SK-N-SH (cell line): ENCODE results near the gene MRPS9. TPM values are rescaled to one million over a fixed set of nuclear protein-coding genes. Genes with fewer than 3 reads are reported as not detected.

Source experiments
- CTCF ChIA-PET: fragments of 300-600, 350-600 bp; formaldehyde crosslinking; extraction: SDS; loops from one replicate; lab custom pipeline; 2021; lab: Yijun Ruan, JAX
- POLR2A ChIA-PET: fragments of 350-600 bp; sonication (Branson Sonifier 250); formaldehyde crosslinking; extraction: SDS; loops from one replicate; lab custom pipeline; 2020; ENCODE audit warnings: antibody characterized with exemption, inconsistent platforms; lab: Yijun Ruan, JAX
- DNase-seq: peaks from one replicate; pipeline ENCODE4 v3.0.0; 2012
- H2AFZ ChIP-seq: fragments of 200-600 bp; sonication (generic); 2 replicates; pipeline ENCODE4 v1.8.1; 2016; ENCODE audit warnings: antibody characterized with exemption, mild to moderate bottlenecking, low read depth
- H3F3A ChIP-seq: fragments of 200-600 bp; sonication (generic); replicated peaks from 2 replicates; pipeline ENCODE3; 2016; ENCODE audit warnings: antibody characterized with exemption, mild to moderate bottlenecking; ENCODE audit not compliant: insufficient read depth
- H3K27ac ChIP-seq, 2 experiments: fragments of 200-500 bp in 1 of 2; fragments of 200-600 bp in 1 of 2; sonication (Bioruptor generic) in 1 of 2; sonication (generic), shearing (Covaris generic) in 1 of 2; 2 replicates each; pipeline versions ENCODE4 v1.5.1 to v1.6.1; 2014 to 2016; ENCODE audit warnings: low read depth in 2 of 2, inconsistent platforms in 1 of 2, low read length in 1 of 2, mild to moderate bottlenecking in 1 of 2, mixed read lengths in 1 of 2
- H3K27me3 ChIP-seq: fragments of 200-600 bp; sonication (generic), shearing (Covaris generic); 2 replicates; pipeline ENCODE4 v1.6.1; 2016; ENCODE audit warnings: mixed run types; ENCODE audit not compliant: insufficient read depth
- H3K36me3 ChIP-seq, 2 experiments: fragments of 200-500 bp in 1 of 2; fragments of 200-600 bp in 1 of 2; sonication (Bioruptor generic) in 1 of 2; sonication (generic) in 1 of 2; replicated peaks in 1 of 2; 2 replicates each; pipeline versions ENCODE3 to v1.5.1; 2014 to 2016; ENCODE audit warnings: low read length in 1 of 2, mild to moderate bottlenecking in 1 of 2; ENCODE audit not compliant: insufficient read depth in 2 of 2, control insufficient read depth in 1 of 2
- H3K4me1 ChIP-seq, 2 experiments: fragments of 200-500 bp in 1 of 2; fragments of 200-600 bp in 1 of 2; sonication (Bioruptor generic) in 1 of 2; sonication (generic), shearing (Covaris generic) in 1 of 2; 2 replicates each; pipeline versions ENCODE4 v1.5.1 to v1.6.1; 2014 to 2016; ENCODE audit warnings: low read depth in 1 of 2, low read length in 1 of 2, mixed run types in 1 of 2; ENCODE audit not compliant: insufficient read depth in 2 of 2, control insufficient read depth in 1 of 2
- H3K4me2 ChIP-seq: fragments of 200-600 bp; sonication (generic), shearing (Covaris generic); 2 replicates; pipeline ENCODE4 v1.6.1; 2017; ENCODE audit warnings: mixed run types
- H3K4me3 ChIP-seq, 2 experiments: fragments of 200-500 bp in 1 of 2; fragments of 200-600 bp in 1 of 2; sonication (Bioruptor generic) in 1 of 2; sonication (generic), shearing (Covaris generic) in 1 of 2; 2 replicates each; pipeline versions ENCODE4 v1.5.1 to v1.8.1; 2014 to 2016; ENCODE audit warnings: low read depth in 2 of 2, inconsistent platforms in 1 of 2, low read length in 1 of 2, mild to moderate bottlenecking in 1 of 2, mixed read lengths in 1 of 2, moderate library complexity in 1 of 2
- H3K79me2 ChIP-seq: fragments of 200-600 bp; sonication (generic); 2 replicates; pipeline ENCODE4 v1.8.1; 2017; ENCODE audit warnings: mild to moderate bottlenecking; ENCODE audit not compliant: insufficient read depth
- H3K9ac ChIP-seq: fragments of 200-600 bp; sonication (generic); 2 replicates; pipeline ENCODE4 v1.6.1; 2017; ENCODE audit warnings: mixed run types
- H3K9me2 ChIP-seq: fragments of 200-600 bp; sonication (generic); 2 replicates; pipeline ENCODE4 v1.6.1; 2017; ENCODE audit warnings: mixed run types
- H3K9me3 ChIP-seq: fragments of 200-600 bp; sonication (generic); 2 replicates; pipeline ENCODE4 v1.6.1; 2017; ENCODE audit warnings: mixed run types, mild to moderate bottlenecking, moderate library complexity
- H4K20me1 ChIP-seq: fragments of 200-600 bp; sonication (generic); 2 replicates; pipeline ENCODE4 v1.6.1; 2017; ENCODE audit warnings: mild to moderate bottlenecking, mixed run types; ENCODE audit not compliant: insufficient read depth
- ELF1 ChIP-seq: IDR thresholded peaks from 2 replicates; pipeline ENCODE4 v1.4.0; 2012
- EZH2phosphoT487 ChIP-seq: fragments of 200-600 bp; sonication (generic); IDR thresholded peaks from 2 replicates; pipeline ENCODE4 v1.6.1; 2017; ENCODE audit warnings: low read depth, mixed run types, mild to moderate bottlenecking, antibody characterized with exemption, moderate library complexity, borderline replicate concordance
- FOSL2 ChIP-seq: IDR thresholded peaks from 2 replicates; pipeline ENCODE4 v1.4.0; 2012; ENCODE audit warnings: low read depth, mild to moderate bottlenecking, moderate library complexity, borderline replicate concordance
- FOXJ3 ChIP-seq: sonication (generic); formaldehyde crosslinking; IDR thresholded peaks from 2 replicates; pipeline ENCODE4 v1.5.1; 2020; ENCODE audit warnings: mild to moderate bottlenecking, missing genetic modification reagents
- FOXM1 ChIP-seq: IDR thresholded peaks from 2 replicates; pipeline ENCODE4 v1.4.0; 2012; ENCODE audit warnings: low read depth, mild to moderate bottlenecking
- GATA2 ChIP-seq: sonication (generic); formaldehyde crosslinking; IDR thresholded peaks from 2 replicates; pipeline ENCODE4 v1.5.0; 2020; ENCODE audit warnings: mild to moderate bottlenecking, missing genetic modification reagents
- JUND ChIP-seq: IDR thresholded peaks from 2 replicates; pipeline ENCODE4 v1.4.0; 2012
- MXI1 ChIP-seq: IDR thresholded peaks from 2 replicates; pipeline ENCODE4 v1.6.1; 2012; ENCODE audit warnings: mild to moderate bottlenecking, low read depth, low read length, improper control_type of control experiment
- NFIC ChIP-seq: IDR thresholded peaks from 2 replicates; pipeline ENCODE4 v1.4.0; 2012; ENCODE audit warnings: borderline replicate concordance
- NRF1 ChIP-seq: IDR thresholded peaks from 2 replicates; pipeline ENCODE4 v1.6.1; 2012; ENCODE audit warnings: low read depth, mild to moderate bottlenecking, low read length
- RCOR1 ChIP-seq: fragments of 150-350 bp; IDR thresholded peaks from 2 replicates; pipeline ENCODE4 v1.6.1; 2017; ENCODE audit warnings: antibody characterized with exemption, low read length
- RFX5 ChIP-seq: IDR thresholded peaks from 2 replicates; pipeline ENCODE4 v1.6.1; 2012; ENCODE audit warnings: mild to moderate bottlenecking, improper control_type of control experiment, low read length
- USF2 ChIP-seq: fragments of 150-350 bp; IDR thresholded peaks from 2 replicates; pipeline ENCODE4 v1.6.1; 2017; ENCODE audit warnings: antibody characterized with exemption, low read length, low read depth, borderline replicate concordance
- WGBS: methylation state at CpG from one replicate; pipeline ENCODE4 v1.1.6; 2017; ENCODE audit warnings: low lambda C conversion rate; 5-methylcytosine and 5-hydroxymethylcytosine counted together
- polyA plus RNA-seq, 3 experiments: library from polyadenylated mRNA; depleted of rRNA; stranded (reverse); fragments of >200 nt; gene quantifications; 2 replicates each; pipeline ENCODE4 v1.2.3, GENCODE V29; 2012
- TF ChIP-seq, protein P1 (sequence below): fragments of 150-350 bp; IDR thresholded peaks from 2 replicates; pipeline ENCODE4 v1.6.1; 2016; ENCODE audit warnings: mild to moderate bottlenecking, low read depth, low read length
- TF ChIP-seq, protein P2 (sequence below): IDR thresholded peaks from 2 replicates; pipeline ENCODE4 v1.6.1; 2012; ENCODE audit warnings: mild to moderate bottlenecking, low read depth, low read length, moderate library complexity
- TF ChIP-seq, protein P3 (sequence below): fragments of 200-600 bp; sonication (generic); IDR thresholded peaks from 2 replicates; pipeline ENCODE4 v1.6.1; 2017; ENCODE audit warnings: antibody characterized with exemption, mild to moderate bottlenecking, moderate library complexity
- TF ChIP-seq, protein P4 (sequence below): IDR thresholded peaks from 2 replicates; pipeline ENCODE4 v1.4.0; 2012; ENCODE audit warnings: low read depth, borderline replicate concordance

The MRPS9 gene
- polyA plus RNA-seq, 1 of the 3 experiments (the other 2 are of a cell fraction): 31.8 TPM

DNA sequence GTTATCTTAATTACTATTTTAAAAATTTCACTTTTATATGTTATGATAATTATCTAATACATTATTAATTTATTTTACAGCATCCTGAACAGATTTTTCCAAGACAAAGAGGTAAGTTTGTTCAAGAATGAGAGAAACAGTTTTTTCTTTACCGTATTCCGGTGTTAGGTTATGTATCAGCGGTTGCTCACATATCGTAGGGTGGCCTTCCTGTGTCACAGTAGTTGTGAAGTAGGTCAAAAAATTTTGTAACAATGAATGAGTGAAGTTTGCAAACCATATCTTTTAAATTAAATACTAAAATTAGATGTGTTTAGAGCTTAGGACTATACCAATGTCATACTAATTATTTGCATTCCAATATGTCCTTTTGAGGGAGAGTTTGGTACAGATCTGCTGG is 33.5 kb downstream of the MRPS9 start:
- no peak overlapping the region for H3K4me2 ChIP-seq
- H3K4me1 ChIP-seq: no peaks in the 10 kb centered on the region
- H3K79me2 ChIP-seq: peaks cover 4% of the 10 kb centered on the region; the same call in 1 of the 2 replicates
- H3K4me3 ChIP-seq: no peak overlapping the region
- H3K9me2 ChIP-seq: no peaks in the 10 kb centered on the region
- H3K9me3 ChIP-seq: no peaks in the 10 kb centered on the region
- POLR2A ChIA-PET: no interaction called here
- 98% methylated on average over 4 of the region's 4 CpGs for WGBS
- CTCF ChIA-PET: no interaction called here
- no peaks in the 10 kb centered on the region for H4K20me1 ChIP-seq
- no peak for DNase-seq
- H3K9ac ChIP-seq: no peak overlapping the region
- TF ChIP-seq, protein P1, sequence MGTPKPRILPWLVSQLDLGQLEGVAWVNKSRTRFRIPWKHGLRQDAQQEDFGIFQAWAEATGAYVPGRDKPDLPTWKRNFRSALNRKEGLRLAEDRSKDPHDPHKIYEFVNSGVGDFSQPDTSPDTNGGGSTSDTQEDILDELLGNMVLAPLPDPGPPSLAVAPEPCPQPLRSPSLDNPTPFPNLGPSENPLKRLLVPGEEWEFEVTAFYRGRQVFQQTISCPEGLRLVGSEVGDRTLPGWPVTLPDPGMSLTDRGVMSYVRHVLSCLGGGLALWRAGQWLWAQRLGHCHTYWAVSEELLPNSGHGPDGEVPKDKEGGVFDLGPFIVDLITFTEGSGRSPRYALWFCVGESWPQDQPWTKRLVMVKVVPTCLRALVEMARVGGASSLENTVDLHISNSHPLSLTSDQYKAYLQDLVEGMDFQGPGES: no peak
- TF ChIP-seq NRF1 (no peak), MXI1 (no peak), USF2 (no peak), FOXJ3 (CRISPR knock-in tag) (no peak), RFX5 (no peak), FOXM1 (no peak), GATA2 (CRISPR knock-in tag) (no peak), JUND (no peak), EZH2phosphoT487 (no peak), ELF1 (no peak), RCOR1 (no peak), FOSL2 (no peak), NFIC (no peak)
- TF ChIP-seq, protein P2, sequence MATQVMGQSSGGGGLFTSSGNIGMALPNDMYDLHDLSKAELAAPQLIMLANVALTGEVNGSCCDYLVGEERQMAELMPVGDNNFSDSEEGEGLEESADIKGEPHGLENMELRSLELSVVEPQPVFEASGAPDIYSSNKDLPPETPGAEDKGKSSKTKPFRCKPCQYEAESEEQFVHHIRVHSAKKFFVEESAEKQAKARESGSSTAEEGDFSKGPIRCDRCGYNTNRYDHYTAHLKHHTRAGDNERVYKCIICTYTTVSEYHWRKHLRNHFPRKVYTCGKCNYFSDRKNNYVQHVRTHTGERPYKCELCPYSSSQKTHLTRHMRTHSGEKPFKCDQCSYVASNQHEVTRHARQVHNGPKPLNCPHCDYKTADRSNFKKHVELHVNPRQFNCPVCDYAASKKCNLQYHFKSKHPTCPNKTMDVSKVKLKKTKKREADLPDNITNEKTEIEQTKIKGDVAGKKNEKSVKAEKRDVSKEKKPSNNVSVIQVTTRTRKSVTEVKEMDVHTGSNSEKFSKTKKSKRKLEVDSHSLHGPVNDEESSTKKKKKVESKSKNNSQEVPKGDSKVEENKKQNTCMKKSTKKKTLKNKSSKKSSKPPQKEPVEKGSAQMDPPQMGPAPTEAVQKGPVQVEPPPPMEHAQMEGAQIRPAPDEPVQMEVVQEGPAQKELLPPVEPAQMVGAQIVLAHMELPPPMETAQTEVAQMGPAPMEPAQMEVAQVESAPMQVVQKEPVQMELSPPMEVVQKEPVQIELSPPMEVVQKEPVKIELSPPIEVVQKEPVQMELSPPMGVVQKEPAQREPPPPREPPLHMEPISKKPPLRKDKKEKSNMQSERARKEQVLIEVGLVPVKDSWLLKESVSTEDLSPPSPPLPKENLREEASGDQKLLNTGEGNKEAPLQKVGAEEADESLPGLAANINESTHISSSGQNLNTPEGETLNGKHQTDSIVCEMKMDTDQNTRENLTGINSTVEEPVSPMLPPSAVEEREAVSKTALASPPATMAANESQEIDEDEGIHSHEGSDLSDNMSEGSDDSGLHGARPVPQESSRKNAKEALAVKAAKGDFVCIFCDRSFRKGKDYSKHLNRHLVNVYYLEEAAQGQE: no peak
- TF ChIP-seq, protein P3, sequence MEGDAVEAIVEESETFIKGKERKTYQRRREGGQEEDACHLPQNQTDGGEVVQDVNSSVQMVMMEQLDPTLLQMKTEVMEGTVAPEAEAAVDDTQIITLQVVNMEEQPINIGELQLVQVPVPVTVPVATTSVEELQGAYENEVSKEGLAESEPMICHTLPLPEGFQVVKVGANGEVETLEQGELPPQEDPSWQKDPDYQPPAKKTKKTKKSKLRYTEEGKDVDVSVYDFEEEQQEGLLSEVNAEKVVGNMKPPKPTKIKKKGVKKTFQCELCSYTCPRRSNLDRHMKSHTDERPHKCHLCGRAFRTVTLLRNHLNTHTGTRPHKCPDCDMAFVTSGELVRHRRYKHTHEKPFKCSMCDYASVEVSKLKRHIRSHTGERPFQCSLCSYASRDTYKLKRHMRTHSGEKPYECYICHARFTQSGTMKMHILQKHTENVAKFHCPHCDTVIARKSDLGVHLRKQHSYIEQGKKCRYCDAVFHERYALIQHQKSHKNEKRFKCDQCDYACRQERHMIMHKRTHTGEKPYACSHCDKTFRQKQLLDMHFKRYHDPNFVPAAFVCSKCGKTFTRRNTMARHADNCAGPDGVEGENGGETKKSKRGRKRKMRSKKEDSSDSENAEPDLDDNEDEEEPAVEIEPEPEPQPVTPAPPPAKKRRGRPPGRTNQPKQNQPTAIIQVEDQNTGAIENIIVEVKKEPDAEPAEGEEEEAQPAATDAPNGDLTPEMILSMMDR: no peak
- TF ChIP-seq, protein P4, sequence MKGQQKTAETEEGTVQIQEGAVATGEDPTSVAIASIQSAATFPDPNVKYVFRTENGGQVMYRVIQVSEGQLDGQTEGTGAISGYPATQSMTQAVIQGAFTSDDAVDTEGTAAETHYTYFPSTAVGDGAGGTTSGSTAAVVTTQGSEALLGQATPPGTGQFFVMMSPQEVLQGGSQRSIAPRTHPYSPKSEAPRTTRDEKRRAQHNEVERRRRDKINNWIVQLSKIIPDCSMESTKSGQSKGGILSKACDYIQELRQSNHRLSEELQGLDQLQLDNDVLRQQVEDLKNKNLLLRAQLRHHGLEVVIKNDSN: no peak
- no peaks in the 10 kb centered on the region for H3K27me3 ChIP-seq
- no peaks in the 10 kb centered on the region for H3F3A ChIP-seq
- H2AFZ ChIP-seq: no peak overlapping the region
- H3K27ac ChIP-seq: no peak overlapping the region
- H3K36me3 ChIP-seq: peaks cover 5 to 9% of the 10 kb centered on the region in 2 experiments
